Stimulated activated CD4-positive, alpha-beta T cell treated with anti-CD3 and anti-CD28 coated beads, Interleukin-4, amount 100 ng/mL, for 1 hour (primary cell): ENCODE data around the gene NOD1.

Experiments used
- DNase-seq: peaks from one replicate; pipeline ENCODE4 v3.0.0-alpha.2; 2020

NOD1 gene

DNA sequence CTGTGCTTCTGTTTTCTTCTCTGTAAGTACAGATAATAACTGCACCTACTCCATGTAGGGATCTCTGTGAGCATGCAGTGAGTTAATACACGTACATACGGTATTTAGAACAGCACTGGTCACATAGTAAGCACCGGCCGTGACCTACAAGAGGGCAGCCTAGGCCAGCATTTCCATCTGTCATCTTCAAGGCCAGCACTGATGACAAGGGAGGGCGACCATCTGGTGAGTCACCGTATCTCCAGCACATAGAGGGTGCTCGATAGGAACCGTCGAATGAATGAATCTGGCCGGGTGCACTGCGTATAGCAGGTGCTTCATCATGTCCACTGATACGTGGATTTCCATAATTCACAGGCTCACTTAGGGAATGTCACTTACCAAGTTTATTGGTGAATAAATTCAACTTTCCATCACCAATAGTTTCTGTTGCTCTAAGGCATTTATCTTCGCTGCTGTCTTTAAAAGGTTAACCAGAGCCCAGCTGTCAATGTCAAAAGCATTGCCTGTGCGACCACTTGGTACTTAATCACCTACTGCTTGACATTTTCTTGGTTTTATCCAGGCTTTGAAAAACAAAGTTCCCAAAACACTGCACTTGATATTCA is 8.3 kb downstream of the NOD1 start:
- DNase-seq: no peak

DNA sequence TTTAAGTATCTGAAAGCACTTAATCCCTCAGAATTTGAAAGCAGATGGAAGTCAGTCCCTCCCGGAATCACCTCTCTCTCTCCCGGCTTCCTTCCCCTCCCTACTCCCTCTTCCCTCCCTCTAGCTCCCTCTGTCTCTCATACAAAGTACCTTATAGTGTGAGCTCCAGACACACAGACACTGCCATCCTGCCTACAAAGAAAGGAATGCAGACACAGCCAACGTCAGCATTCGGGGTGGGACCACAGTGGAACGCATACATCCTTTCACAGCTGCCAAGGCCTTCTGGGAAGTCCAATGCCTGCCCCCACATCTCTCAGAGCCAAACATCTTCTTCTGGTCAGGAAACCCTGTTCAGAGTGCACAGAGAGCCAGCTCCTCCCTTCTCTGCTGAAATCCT is 9.3 kb downstream of the NOD1 start:
- DNase-seq: no peak

GRCh38 chr7:30468791-30469190 is 9.8 kb downstream of the NOD1 start:
- DNase-seq: no peak

DNA sequence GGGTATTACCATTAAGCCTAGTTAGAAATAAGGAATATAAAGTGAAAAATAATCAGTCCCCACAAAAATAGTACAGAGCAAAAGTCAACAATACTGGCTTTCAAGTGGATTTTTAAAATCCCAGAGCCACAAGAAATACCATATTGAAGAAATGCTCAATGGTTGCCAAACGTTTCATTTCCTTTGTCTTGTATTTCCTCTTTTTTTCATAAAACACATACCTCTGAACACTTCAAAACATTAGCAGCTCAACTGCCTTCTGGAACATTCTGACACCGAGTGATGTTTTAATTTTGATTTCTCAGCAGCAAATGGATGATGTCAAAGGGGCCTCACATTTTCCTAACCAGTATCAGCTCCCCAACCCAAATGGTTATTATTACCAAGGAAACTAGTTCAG is 10.5 kb downstream of the NOD1 start:
- no peak for DNase-seq

DNA sequence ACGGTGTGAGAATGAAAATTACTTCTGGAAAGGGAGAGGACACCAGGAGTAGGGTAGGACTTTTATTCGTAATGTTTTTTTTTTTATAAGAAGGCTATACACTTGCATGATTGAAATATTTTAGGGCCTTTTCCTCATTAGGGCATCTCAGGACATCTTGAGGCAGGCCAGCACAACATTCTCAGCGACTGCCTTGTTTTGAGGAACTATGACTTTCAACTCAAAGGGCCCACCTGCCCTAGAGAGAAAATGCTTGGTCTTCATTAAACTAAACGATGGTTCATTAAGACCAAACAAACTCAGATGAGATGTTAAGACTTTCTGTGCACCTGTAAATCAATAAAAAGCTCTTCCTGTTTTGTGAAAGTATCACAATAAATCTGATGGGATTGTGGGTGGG is 11.3 kb downstream of the NOD1 start:
- no peak for DNase-seq

DNA sequence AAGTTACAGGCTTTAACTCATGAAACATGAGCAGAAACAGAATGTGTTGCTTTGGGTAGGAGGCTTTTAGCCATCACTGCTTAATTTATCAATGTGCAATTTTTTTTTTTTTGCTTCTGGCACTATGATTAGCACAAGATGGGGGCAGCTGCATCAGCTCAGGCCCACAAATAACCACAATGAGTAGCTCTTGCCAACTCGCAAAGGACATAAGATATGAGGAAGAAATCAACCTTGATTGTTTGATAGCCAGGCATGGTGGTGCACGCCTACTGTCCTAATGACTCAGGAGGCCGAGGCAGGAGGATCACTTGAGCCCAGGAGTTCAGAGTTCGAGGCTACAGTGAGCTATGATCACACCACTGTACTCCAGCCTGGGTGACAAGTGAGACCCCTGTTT is 12.3 kb downstream of the NOD1 start:
- no peak for DNase-seq

- no peak for DNase-seq
Measured at GRCh38 chr7:30465811-30466180, 12.8 kb downstream of the NOD1 start.

- no peak for DNase-seq
Measured at GRCh38 chr7:30465046-30465810, 13.4 kb downstream of the NOD1 start.

GRCh38 chr7:30464231-30464671 is 14.3 kb downstream of the NOD1 start:
- DNase-seq: no peak

GRCh38 chr7:30463405-30464145 is 15.0 kb downstream of the NOD1 start:
- no peak for DNase-seq

DNA sequence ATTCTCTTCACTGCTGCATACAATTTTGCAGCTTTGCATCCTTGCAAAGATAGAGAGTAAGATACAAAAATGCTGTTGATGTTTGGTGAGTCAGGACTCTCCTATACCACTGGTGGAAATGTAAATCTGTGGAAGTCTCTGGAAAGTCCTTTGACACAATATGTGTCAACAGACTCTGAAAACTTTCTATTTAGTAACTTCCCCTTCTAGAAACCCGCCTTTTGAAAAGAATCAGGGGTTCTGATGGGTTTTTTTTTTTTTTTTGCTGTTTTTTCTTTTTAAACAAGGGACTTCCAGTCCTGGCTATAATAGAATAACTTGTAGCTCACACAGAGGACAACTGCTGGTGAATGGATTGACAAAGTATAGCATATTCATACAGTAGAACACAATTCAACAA is 16.4 kb downstream of the NOD1 start:
- no peak for DNase-seq

GRCh38 chr7:30460246-30460633 is 18.3 kb downstream of the NOD1 start:
- no peak for DNase-seq

DNA sequence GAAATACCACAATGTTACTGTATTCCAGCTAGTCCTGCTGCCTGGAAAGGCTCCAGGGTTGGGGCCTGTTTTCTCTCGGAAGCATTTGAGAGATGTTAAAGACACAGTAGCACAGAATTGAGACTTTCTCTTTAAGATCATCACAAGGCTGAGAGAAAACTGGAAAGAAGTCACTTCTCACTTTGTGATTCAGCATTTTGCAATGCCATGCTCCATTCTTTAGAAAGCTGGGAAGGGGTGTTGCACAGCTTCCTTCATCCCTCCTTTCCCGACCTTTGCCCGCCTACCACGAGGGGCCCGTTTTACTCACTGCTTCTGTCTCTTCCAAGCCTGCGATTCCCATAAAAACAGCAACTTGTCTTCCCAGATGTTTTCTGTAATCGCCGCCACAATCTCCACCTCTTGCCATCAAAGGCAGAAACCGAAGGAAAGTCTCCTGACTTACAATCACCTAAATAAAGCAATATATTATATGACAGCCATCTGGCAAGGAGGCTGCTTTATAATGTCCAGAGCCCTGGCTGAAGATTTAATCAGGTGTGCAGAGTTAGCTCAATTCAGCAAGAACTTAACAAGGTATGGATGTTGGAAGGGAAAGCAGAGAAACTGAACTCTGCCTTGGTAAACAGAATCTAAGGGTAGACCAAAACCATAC is 18.9 kb downstream of the NOD1 start:
- DNase-seq: no peak

- no peak for DNase-seq
Measured at GRCh38 chr7:30458311-30458710, 20.3 kb downstream of the NOD1 start.

DNA sequence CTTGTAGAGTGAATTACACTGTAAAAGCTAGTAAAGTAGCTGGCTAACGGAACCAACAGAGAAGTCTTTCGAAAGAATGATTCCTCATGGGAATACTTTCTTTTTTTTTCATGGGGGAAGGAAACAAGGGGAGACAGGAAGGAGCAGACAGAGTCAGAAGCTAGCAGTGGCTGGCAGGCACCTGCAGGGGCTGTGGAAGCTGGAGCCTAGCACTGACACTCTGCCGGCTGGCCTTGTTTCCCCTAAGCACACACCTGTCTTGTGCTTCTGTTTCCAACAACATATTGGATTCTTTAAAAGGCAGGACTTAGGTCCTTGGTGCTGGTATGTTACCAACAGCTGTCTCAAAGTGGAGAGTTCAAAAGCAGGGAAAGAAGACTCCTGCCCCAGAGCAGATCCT is 24.7 kb downstream of the NOD1 start:
- no peak for DNase-seq

GRCh38 chr7:30453016-30453415 is 25.6 kb downstream of the NOD1 start:
- no peak for DNase-seq

- no peak for DNase-seq
Measured at GRCh38 chr7:30452280-30452930, 26.2 kb downstream of the NOD1 start.

GRCh38 chr7:30451539-30452279 is 26.9 kb downstream of the NOD1 start:
- DNase-seq: no peak

GRCh38 chr7:30450983-30451497 is 27.5 kb downstream of the NOD1 start:
- no peak for DNase-seq

DNA sequence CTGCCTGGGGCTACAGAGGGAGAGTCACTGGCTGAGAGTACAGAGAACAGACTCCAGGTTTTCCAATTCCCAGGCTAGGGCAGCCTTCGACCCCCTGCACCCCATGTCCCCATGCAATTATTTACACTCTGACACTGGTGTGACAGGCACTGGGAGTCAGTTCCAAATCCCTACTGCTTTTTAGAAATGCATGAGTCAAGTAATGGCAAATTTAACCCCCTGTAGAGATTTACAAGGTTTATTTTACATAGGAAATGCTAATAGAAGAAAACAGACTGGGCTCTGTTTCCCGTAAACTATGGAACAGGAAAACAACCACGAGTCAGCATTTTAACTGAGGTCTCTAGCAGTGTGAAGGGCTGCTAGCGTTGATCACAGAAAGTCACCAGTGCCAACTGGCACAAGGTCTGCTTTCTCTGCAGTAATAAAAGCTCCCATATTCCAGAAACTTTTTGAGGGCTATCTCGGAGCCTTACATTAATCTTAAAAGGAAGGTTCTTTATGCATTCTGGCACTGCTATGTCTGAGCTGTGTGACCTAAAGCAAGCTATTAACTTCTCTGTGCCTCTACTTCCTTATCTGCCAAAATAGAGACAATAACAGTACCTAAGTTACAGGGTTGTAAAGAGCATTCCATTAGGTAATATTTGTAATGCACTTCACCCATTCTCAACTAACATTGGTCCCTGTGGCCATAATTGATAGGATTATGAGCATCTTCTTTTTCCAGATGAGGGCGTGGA is 28.2 kb downstream of the NOD1 start:
- DNase-seq: no peak

DNA sequence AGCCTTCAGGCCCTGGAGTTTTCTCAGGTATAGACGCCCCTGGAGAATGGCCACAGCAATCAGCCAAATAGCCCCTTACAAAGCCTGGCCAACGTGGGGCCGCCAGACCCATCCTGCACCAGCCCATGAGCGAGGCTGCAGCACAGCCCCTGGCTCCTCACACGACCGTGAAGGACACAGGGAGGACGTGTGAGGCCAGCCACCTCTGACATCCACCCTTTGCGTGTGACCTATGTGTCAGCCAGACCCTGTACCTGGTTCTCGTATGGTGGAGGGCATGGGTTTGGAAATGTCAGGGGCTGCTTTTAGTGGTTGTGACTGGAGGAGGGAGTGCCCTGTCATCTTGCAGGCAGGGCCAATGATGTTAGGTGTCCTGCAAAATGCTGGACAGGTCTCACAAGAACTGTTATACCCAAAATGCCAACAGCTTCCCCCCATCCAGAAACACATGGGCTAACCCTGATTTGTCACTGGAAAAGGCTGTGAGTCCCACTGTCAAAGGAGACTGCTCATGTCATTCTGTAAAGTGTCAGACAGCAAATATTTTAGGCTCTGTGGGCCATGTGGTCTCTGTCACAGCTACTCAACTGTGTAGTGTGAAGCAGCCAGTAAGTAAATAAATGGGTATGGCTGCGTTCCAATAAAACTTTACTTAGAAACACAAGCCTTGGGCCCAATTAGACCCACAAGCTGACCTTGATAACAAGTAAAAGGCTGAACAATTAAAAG is 30.0 kb downstream of the NOD1 start:
- no peak for DNase-seq
